Raji (cell line): ENCODE measurements around the gene SEMA6A.

Source experiments
- POLR2A ChIP-seq: IDR thresholded peaks from 2 replicates; pipeline ENCODE4 v1.6.1; 2011; ENCODE audit warnings: low read depth, low read length, control low read depth; ENCODE audit not compliant: insufficient read depth

Gene SEMA6A

GRCh38 chr5:116498503-116499048 is 76.0 kb downstream of the SEMA6A start:
- TF ChIP-seq POLR2A: no peak

- TF ChIP-seq POLR2A: no peak
Observed at GRCh38 chr5:116497631-116498030, 77.0 kb downstream of the SEMA6A start.

GRCh38 chr5:116495786-116496357 is 78.8 kb downstream of the SEMA6A start:
- no peak for TF ChIP-seq POLR2A

GRCh38 chr5:116494784-116495450 is 79.7 kb downstream of the SEMA6A start:
- no peak for TF ChIP-seq POLR2A

- no peak for TF ChIP-seq POLR2A
Observed at GRCh38 chr5:116492776-116493175, 81.8 kb downstream of the SEMA6A start.

- no peak for TF ChIP-seq POLR2A
Observed at GRCh38 chr5:116492016-116492623, 82.5 kb downstream of the SEMA6A start.

- no peak for TF ChIP-seq POLR2A
Observed at GRCh38 chr5:116488356-116489041, 86.1 kb downstream of the SEMA6A start.

GRCh38 chr5:116487045-116487444 is 87.6 kb downstream of the SEMA6A start:
- TF ChIP-seq POLR2A: no peak

GRCh38 chr5:116486588-116486987 is 88.0 kb downstream of the SEMA6A start:
- no peak for TF ChIP-seq POLR2A

- TF ChIP-seq POLR2A: no peak
Observed at GRCh38 chr5:116484645-116485044, 90.0 kb downstream of the SEMA6A start.

- no peak for TF ChIP-seq POLR2A
Observed at GRCh38 chr5:116482394-116482793, 92.2 kb downstream of the SEMA6A start.

GRCh38 chr5:116480894-116481510 is 93.6 kb downstream of the SEMA6A start:
- TF ChIP-seq POLR2A: no peak

GRCh38 chr5:116479776-116480675 is 94.6 kb downstream of the SEMA6A start:
- TF ChIP-seq POLR2A: no peak

- TF ChIP-seq POLR2A: no peak
Observed at GRCh38 chr5:116478491-116478890, 96.1 kb downstream of the SEMA6A start.
